Stimulated activated CD8-positive, alpha-beta memory T cell treated with anti-CD3 and anti-CD28 coated beads, Interleukin-7, amount 100 ng/mL, for 1 hour (primary cell): ENCODE results near the gene PACSIN1.
A peak's percentile ranks its signal among the peaks of the same experiment; 100 is the strongest.
"Not testable (repeated sequence)": the region's sequence is repeated elsewhere in the genome, so short reads cannot be mapped to it uniquely, and the experiment has no call there.

Experiments used
- DNase-seq, 2 donors: peaks; one replicate each; pipeline ENCODE4 v3.0.0-alpha.2; 2020; ENCODE audit warnings: low read depth in 2 of 2

The PACSIN1 gene

DNA sequence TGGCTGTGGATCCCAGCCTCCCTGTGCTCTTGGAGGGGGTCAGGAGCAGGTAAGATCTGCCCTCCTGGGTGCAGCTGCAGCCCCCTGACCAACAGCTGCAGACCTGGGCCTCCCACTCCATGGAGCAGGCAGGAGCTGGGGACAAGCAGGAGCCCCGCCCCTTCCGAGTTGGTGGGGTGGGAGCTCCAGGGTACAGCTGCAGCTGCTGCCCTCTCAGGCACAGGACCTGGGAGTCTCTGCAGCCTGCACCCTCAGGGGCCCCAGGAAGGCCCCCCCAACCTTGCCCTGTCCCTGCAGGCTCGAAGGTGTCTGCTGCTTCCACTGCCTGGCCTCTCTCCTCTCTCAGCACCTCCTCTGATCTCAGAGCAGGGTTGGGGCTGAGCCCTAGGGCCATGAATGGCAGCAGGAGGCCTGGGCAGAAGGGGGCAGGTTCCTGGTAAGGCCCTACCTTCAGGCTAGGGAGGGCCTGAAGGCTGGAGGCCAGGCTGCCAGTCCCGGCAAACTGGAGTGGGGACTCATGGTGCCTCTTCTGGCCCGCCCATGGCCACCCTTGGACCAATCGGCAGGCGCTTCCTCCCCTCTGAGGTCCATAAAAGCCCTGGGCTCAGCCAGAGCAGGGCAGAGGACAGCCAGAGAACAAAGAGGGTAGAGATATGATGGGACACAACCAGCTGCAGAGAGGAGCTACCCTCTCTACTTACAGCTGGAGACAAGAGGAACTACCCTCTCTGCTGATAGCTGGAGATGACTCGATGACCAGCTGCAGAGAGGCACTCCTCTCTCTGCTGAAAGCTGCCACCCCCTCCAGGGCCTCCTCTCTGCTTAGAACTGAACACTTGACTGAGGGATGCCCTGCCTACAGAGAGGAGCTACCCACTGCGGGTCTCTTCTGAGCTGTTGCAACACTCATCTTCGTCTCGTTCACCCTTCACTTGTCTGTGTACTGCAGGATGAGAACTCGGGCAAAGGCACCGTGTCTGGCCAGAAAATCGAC is 7.8 kb upstream of the PACSIN1 start:
- no peak for DNase-seq

DNA sequence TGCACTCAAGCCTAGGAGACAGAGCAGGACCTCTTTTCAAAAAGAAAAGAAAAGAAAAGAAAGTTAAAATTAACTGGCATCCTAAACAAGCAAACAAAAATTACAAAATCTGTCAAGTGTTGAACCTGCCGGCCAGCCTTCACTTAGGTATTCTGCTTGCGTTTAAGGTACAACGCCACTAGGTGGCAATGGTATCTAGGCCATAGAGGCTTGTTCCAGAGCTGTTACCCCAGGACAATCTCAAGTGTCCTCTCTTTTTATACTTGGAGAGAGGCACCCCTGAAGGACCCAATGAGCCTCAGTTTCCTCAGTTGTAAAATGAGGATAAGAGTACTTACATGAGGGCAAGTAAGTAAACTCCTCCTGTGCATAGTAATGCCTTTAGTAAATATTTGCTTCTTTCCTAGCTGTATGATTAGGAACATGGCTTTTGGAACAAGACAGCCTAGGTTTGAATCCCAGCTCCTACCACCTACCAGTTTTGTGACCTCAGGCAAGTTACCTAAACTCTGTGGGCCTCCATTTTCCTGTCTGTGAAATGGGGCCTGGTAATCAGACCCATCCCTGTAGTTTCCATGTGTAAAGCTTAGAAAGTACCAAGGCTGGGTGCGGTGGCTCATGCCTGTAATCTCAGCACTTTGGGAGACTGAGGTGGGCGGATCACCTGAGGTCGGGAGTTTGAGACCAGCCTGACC is 5.8 kb upstream of the PACSIN1 start:
- DNase-seq: no peak

DNA sequence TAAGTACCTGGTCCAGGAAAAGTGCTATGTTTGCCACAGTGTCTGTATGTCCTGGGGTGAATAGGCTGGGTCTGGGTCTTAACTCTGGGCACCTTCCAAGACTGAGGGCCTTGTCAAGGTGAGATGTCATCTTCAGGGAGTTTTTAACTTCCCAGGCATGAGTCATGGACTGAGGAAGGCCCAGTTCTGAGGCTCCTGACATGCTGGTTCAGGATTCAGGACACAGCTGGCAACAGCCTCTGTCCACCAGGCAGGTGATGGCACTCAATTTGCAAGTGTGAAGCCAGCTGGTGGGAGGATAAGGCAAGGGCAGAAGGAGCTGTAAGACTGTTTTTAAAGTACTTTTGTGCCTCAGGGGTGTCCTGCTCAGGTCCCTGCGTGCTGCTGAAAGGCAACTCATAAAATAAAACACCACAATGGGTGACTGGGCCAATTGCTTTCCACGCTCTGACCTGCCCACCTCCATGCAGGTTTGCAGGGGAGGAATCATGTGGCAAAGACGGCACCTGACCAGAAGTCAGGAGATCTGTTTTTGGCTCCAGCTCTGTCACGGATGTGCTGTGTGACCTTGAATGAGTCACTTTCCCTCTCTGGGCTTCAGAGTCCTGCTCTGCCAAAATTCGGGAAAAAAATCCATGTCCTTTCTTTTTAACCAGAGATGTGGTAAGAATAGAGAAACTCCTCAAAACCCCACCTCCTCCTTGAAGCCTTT is 4.9 kb upstream of the PACSIN1 start:
- no peak for DNase-seq

DNA sequence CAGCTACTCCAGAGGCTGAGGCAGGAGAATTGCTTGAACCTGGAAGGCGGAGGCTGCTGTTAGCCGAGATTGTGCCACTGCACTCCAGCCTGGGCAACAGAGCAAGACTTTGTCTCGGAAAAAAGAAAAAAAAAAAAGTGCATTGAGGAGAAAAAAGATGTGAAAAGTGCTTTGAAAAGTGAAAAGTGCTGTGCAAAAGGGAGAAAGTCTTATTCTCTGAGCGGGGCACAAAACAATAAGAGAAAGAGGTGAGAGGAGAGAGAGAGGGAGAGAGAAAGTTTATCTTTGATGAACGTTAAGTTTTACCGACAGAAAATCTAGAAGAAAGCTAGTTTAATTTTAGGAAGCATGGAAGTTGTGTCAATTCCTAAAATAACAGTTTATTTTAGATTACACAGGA is 3.9 kb upstream of the PACSIN1 start:
- no peak for DNase-seq

DNA sequence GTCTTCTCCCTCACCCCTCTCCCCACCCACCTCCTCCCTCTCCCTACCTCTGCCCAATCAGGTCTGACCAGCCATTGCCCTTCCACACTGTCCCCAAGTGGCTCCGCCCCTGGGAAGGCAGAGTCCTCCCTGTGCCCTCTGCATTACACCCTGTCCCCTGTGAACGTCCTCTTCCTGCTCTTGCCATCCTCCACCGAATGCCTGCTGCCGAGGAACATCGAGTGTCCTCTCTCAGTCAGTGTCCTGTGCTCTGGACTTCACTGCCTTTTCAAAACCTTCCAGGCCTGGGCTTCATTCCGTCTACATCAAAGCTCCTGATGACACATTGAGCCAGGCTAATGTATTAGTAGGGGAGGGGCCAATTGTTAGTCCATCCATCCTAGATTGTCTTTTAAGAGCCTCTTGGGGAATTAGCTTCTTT is 3.3 kb upstream of the PACSIN1 start:
- no peak for DNase-seq

DNA sequence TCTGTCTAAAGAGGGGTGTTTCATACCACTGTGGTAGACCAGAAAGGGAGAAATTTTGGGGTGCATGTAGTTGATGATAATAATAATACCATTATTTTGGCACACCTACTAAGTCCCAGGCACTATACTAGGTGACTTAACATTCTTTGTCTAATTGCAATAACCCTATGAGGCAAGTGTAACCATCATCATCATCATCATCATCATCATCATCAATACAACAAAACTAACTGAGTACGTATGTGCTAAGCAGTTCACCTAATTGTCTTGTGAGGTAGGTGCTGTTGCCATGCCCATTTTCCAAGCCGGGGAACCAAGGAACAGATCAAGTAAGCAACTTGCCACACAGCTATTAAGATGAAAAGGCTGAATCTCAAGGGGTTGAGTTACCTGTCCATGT is 2.6 kb upstream of the PACSIN1 start:
- no peak for DNase-seq

DNA sequence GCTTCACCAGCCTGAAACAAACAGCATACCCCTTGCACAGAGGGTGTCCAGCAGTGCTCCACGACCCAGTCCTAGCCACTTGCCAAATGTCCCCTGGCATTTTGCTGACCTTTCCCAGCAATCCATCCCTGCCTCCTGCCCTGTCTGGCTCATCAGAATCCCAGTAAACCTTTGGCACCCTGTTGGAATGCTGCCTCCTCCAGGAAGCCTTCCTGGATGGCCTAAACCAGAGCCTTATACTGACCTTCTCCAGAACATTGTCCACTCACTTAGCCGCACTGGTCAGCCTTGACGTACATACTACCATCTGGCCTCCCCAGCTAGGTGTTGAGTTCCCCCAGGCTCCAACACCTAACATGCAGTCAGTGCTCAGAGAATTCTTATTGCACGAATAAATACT is 2.0 kb upstream of the PACSIN1 start:
- no peak for DNase-seq

DNA sequence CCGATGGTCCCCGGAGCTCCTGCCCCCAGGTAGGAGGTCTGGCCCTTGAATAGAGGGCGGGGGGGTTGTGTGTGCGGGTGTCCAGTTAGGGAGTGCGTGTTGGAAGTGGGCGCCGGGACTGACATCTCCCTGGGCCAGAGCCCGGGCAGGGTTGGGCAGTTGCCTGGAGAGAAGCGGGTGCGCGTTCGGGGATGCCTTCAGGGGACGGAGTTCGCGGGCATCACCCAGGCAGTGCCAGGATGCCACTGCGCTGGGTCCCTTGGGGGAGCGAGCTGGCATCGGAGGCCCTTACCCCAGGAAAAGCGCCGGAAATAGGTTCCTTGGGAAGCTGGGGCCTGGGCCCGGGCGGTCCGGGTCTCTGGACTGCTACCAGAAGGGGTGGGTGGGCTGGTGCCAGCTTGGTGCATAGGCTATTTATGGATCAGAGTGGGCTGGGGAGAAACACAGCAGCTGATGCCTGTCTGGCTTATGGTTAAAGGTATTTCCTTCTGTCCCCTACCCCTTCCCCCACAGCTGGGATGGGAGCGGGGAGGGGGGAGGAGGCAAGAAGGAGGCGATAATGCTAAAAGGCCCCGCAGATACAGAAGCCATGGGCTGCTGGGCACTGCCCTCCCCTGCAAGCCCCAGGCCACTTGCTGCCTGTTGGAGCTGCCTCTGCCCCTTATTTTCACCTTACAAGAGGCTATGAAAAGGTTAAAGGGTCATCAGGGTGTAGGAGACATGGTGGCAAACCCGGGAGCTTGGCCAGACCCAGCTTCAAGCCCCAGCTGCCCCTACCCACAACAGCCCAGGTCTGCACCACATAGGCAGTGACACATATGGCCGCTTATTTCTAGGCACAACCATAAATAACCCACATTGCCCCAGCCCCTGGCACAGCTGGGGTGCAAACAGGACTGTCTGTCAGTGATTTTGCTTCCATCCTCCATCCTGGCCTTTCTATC is 638 bp downstream of the PACSIN1 start:
- no peak for DNase-seq

DNA sequence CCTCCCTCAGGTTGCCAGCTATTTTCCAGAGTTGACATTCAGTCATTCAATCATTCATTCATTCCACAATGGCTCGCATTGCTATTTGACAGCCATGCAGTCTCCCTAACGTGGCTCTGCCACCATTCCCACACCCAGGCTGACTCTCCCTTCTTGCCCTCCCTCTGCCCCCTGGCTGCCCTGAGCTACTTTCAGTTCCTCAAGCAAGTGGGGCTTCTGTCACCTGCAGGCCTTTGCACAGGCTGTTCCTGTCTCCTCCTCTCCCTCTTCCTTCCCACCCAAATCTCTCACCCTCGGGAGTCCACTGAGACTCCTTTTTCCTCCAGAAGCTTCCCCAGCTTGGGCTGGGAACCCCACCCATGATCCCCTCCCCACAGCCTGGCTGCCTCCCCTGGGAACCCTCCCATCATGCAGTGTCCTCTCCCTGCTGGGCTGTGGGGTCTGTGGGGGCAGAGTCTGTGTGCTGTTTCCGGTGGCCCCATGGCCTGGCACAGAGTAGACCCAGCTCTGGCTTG is 2.6 kb downstream of the PACSIN1 start:
- no peak for DNase-seq

DNA sequence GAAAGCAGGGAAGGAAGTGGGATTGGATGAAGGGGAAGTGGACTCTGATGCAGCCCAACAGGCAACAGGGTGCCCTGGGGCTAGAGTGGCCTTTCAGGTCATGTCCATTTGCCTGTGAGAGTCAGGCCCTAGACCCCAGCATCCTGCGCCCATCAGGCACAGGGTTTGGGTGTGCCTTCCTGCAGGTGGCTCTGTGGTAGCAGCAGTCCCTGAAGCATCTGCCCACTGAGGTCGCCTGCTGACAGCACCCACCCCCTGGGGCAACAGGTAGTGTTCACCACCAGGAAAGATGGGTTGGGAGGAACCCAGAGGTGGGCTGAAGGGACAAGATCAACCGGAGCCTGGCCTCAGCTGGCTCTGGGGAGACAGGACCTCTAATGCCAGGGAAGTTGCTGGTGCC is 3.6 kb downstream of the PACSIN1 start:
- DNase-seq: no peak

DNA sequence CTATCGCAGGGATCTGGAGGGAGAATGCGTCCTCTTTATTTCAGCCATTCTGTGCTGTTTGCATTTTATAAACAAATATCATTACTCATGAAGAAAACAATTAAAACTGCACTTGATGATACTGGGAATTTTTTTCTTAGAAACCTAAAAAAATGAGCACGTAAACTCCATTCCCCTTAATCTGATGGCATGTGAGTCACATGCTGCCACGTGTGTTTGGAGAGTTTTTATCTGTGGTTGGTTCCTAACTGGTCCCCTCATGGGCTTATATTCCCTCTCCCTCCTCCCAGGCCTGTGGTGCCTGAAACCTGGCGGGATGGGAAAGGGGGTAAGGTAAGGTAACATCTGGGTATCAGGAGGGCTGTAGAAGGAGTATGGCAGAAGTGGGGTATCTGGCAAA is 6.5 kb downstream of the PACSIN1 start:
- DNase-seq: no peak

DNA sequence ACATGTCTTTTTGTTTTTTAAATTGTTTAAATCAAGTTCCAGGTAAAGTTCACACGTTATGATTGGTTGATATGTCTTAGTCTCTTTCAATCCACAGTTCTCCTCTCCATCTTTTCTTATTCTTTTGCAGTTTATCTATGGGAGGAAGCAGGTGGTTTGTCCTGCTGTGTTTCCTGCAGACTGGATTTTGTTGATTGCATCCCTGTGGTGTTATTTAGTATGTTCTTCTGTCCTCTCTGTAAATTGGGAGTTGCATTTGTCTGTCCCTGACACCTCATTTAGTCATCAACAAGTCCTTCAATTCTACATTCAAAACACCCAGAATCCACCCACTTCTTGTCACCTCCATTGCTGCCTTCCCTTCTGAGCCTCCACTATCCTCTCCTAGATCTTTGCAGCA is 8.1 kb downstream of the PACSIN1 start:
- DNase-seq: no peak

DNA sequence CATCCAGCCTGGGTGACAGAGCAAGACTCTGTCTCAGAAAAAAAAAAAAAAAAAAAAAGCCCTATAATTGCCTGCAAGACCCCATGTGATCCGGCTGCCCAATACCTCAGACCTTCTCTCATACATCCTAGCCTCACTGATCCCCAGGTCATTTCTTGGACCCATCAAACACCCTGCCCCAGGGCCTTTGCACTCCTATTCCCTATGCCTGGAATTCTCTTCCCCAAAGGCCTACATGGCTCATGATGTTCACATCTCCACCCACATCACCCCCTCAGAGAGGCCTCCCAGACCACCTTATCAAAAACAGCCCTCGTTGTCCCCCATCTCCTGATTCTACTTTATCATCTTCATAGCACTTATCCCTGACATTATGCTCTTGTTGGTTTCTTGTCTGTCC is 8.9 kb downstream of the PACSIN1 start:
- DNase-seq: no peak

DNA sequence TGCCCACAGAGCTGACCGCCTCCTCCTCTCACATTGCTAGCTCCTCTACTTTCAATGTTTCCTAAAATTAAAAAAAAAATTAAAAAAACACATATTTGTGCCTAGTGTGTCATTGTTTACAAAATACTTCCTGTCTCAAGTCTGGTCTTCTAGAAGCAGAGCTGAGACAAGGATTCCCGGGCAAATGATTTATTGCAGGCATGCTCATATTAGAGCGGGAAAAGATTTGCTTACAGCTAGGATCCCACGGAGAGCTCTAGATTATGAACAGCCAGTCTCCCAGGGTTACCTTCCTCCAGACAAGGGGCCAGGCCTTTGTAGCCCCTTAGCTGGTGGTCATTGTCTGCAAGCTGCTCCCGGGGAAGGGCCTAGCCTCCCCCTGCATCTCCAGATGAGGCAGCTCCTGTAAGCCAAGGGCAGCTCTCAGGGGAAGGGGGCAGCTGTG is 9.4 kb downstream of the PACSIN1 start:
- DNase-seq: no peak

DNA sequence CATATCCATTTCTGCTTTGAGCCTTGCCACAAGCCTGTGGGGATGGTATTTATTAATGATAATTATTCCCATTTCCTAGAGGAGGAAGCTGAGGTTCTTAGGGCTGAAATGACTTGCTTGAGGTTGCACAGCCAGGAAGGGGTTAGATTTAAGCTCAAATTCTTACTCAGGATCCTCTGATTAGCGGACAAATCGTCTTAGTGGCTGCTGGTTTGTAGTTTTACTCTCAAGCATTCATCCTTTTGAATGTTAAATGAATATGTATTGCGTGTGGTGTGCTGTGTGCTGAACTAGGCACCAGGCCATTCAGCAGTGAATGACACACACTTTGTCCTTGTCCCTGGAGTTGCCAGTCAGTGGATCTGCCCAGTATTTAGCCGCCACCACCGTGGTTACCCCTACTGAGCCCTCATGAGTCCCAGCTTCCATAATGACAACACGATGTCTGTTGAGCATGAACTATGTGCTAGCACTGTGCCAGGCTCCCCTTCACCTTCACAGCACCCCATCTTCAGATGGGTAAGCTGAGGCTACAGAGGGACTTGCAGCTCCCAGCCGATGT is 10.0 kb downstream of the PACSIN1 start:
- DNase-seq: no peak

DNA sequence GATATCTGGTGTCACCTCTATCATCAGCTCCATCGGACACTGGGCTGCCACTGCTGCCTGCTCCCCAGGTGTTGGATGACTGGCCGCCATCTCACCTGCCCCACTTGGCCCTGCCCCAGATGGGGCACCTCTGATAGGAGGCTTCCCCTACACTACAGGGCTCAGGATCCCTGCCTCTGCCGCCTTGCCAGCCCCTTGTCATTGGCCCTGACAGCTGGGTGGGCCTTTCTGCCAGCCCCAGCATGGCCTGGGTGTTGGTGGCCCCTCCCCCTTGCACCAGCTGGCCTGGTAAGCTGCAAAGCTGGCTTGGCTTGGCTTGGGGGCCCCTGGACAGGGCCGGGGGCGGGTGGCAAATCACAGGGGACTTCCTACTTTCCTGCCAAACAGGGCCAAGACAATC is 10.6 kb downstream of the PACSIN1 start:
- DNase-seq: no peak

DNA sequence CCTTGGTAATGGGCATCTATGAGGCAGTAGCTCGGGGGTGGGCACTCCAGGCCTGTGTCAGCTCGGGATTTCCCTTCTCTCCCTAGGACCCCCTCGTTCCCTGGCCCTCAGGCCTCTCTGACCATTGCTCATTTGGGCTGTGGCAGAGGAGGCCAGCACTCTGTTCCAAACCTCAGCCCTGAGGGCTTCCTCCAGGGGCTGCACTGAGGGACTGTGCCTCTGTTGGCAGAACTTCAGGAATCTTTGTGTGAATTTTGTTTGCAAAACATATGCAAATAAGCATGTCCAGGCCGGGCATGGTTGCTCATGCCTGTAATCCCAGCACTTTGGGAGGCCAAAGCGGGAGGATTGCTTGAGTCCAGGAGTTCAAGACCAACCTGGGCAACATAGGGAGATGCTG is 11.0 kb downstream of the PACSIN1 start:
- DNase-seq: no peak

DNA sequence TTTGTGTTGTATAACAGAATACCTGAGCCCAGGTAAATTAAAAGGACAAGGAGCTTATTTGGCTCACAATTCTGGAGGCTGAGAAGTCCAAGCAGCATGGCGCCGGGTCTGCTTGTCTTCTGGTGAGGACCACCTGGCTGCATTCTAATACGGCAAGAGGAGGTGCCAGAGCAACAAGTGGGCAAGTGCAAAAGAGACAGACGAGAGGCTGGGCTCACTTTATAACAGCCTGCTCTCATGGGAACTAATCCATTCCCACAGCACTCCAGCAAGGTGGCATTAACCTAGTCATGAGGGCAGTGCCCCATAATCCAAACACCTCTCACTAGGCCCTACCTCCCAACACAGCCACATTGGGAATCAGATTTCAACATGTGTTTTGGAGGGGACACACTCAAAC is 12.9 kb downstream of the PACSIN1 start:
- DNase-seq: no peak

DNA sequence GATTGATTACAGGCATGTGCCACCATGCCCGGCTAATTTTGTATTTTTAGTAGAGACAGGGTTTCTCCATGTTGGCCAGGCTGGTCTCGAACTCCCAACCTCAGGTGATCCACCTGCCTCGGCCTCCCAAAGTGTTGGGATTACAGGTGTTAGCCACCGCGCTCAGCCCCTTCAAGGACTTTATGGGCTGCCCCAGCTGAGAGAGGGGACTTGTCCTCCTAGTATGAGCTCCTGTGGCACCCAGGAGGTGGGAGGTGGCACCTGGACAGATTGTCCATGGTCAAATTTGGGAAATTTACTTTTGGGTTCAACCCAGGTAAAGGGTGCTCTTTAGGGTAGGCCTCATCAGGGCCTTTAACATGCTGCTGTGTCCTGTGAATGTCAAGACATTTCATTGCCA is 17.9 kb downstream of the PACSIN1 start:
- DNase-seq: not testable (repeated sequence)

DNA sequence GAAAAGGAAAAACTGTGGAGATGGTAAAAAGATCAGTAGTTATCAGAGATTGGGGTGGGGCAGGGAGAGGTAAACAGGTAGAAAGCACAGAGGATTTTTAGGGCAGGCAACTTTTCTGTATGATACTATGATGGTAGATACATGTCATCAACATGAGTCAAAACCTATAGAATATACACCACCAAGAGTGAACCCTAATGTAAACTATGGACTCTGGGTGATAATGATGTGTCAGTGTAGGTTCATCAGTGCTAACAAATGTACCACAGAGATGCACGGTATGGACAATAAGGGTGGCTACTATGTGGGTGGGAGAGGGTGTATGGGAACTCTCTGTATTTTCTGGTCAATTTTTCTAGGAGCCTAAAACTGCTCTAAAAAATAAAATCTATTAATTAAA is 18.5 kb downstream of the PACSIN1 start:
- no peak for DNase-seq

DNA sequence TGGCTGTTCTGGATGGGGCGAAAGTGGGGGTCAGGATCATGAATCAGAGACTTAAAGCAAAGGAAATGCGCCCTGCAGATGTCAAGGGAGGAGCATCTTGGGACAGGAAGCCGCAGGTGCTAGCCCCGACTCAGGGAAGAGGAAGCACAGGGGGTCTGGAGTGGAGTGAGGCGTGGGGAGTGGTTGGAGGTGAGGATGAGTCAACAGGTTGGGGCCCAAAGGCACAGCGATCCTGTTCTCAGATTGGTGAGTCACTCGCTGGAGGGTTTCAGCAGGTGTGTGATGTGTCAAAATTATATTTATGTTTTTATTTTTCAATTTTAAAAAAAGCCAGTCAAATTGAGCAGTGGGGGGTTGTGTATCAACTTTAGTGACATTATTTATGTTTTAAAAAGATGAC is 19.0 kb downstream of the PACSIN1 start:
- DNase-seq: peak; percentile 27 to 36
